H9 (cell line): ENCODE measurements around the gene CCDC74B. TPM values are rescaled to one million over a fixed set of nuclear protein-coding genes. Genes with fewer than 3 reads are reported as not detected.
"Not testable (repeated sequence)": the region's sequence is repeated elsewhere in the genome, so short reads cannot be mapped to it uniquely, and the experiment has no call there.

Experiments used
- DNase-seq: peaks from one replicate; pipeline ENCODE4 v3.0.0-alpha.2; 2017
- H2AFZ ChIP-seq: one replicate; pipeline ENCODE4 v1.6.1; 2013; ENCODE audit warnings: mild to moderate bottlenecking, low read length, control low read depth, moderate library complexity
- H2AK5ac ChIP-seq: 2 replicates; pipeline ENCODE4 v1.6.1; 2013; ENCODE audit warnings: low read length, control low read depth, mixed read lengths; ENCODE audit not compliant: insufficient read length
- H2BK120ac ChIP-seq: one replicate; pipeline ENCODE4 v1.6.1; 2013; ENCODE audit warnings: low read depth, mild to moderate bottlenecking, low read length, control low read depth, inconsistent platforms; ENCODE audit not compliant: poor library complexity, severe bottlenecking
- H2BK12ac ChIP-seq: 2 replicates; pipeline ENCODE4 v1.6.1; 2013; ENCODE audit warnings: low read length, control low read depth, mixed read lengths, low read depth; ENCODE audit not compliant: insufficient read length
- H2BK15ac ChIP-seq: 2 replicates; pipeline ENCODE4 v1.6.1; 2013; ENCODE audit warnings: low read depth, low read length, control low read depth
- H2BK20ac ChIP-seq: one replicate; pipeline ENCODE4 v1.6.1; 2013; ENCODE audit warnings: low read depth, mild to moderate bottlenecking, low read length, control low read depth, inconsistent platforms; ENCODE audit not compliant: poor library complexity, severe bottlenecking
- H2BK5ac ChIP-seq: 2 replicates; pipeline ENCODE4 v1.6.1; 2013; ENCODE audit warnings: low read length, control low read depth, mixed read lengths; ENCODE audit not compliant: insufficient read length
- H3K14ac ChIP-seq: 2 replicates; pipeline ENCODE4 v1.6.1; 2013; ENCODE audit warnings: low read length, control low read depth; ENCODE audit not compliant: insufficient read depth
- H3K18ac ChIP-seq: 2 replicates; pipeline ENCODE4 v1.6.1; 2013; ENCODE audit warnings: low read depth, mild to moderate bottlenecking, mixed read lengths, low read length, control low read depth; ENCODE audit not compliant: insufficient read length
- H3K23ac ChIP-seq: 2 replicates; pipeline ENCODE4 v1.6.1; 2013; ENCODE audit warnings: low read length, control low read depth, mixed read lengths, low read depth; ENCODE audit not compliant: insufficient read length
- H3K23me2 ChIP-seq: 2 replicates; pipeline ENCODE4 v1.6.1; 2013; ENCODE audit warnings: low read depth, mild to moderate bottlenecking, mixed read lengths, low read length, control low read depth; ENCODE audit not compliant: insufficient read length, poor library complexity, severe bottlenecking
- H3K27ac ChIP-seq: 2 replicates; pipeline ENCODE4 v1.5.1; 2013; ENCODE audit warnings: low read length, control low read depth, mixed read lengths, low read depth; ENCODE audit not compliant: insufficient read length
- H3K27me3 ChIP-seq: 2 replicates; pipeline ENCODE4 v1.6.1; 2013; ENCODE audit warnings: low read length, control low read depth, inconsistent platforms; ENCODE audit not compliant: insufficient read depth
- H3K4ac ChIP-seq: 2 replicates; pipeline ENCODE4 v1.6.1; 2013; ENCODE audit warnings: low read depth, mild to moderate bottlenecking, control low read depth, inconsistent platforms, low read length, moderate library complexity
- H3K4me1 ChIP-seq: 2 replicates; pipeline ENCODE4 v1.6.1; 2013; ENCODE audit warnings: low read length, control low read depth, inconsistent platforms; ENCODE audit not compliant: insufficient read depth
- H3K4me2 ChIP-seq: 2 replicates; pipeline ENCODE4 v1.6.1; 2013; ENCODE audit warnings: low read length, control low read depth, mixed read lengths; ENCODE audit not compliant: insufficient read length, insufficient read depth
- H3K56ac ChIP-seq: 2 replicates; pipeline ENCODE4 v1.6.1; 2013; ENCODE audit warnings: low read depth, mild to moderate bottlenecking, mixed read lengths, low read length, control low read depth; ENCODE audit not compliant: insufficient read length
- H3K79me1 ChIP-seq: 2 replicates; pipeline ENCODE4 v1.6.1; 2013; ENCODE audit warnings: low read depth, mild to moderate bottlenecking, moderate library complexity, low read length, control low read depth, inconsistent platforms; ENCODE audit not compliant: insufficient read depth, poor library complexity, severe bottlenecking
- H3K79me2 ChIP-seq: 2 replicates; pipeline ENCODE4 v1.6.1; 2013; ENCODE audit warnings: low read length, control low read depth, inconsistent platforms; ENCODE audit not compliant: insufficient read depth
- H3K9ac ChIP-seq: 2 replicates; pipeline ENCODE4 v1.6.1; 2013; ENCODE audit warnings: low read length, control low read depth, mixed read lengths; ENCODE audit not compliant: insufficient read length; ENCODE audit errors: extremely low read depth
- H3K9me3 ChIP-seq: one replicate; pipeline ENCODE4 v1.6.1; 2013; ENCODE audit warnings: low read depth, low read length, inconsistent platforms; ENCODE audit not compliant: control insufficient read depth
- H3T11ph ChIP-seq: one replicate; pipeline ENCODE4 v1.6.1; 2013; ENCODE audit warnings: mild to moderate bottlenecking, low read length, control low read depth, inconsistent platforms
- H4K20me1 ChIP-seq: one replicate; pipeline ENCODE4 v1.6.1; 2013; ENCODE audit not compliant: control insufficient read depth, insufficient read length, insufficient read depth
- H4K5ac ChIP-seq: 2 replicates; pipeline ENCODE4 v1.6.1; 2013; ENCODE audit warnings: low read depth, mild to moderate bottlenecking, mixed read lengths, low read length, control low read depth; ENCODE audit not compliant: insufficient read length
- H4K8ac ChIP-seq: replicated peaks from 2 replicates; pipeline ENCODE4 v1.6.1; 2013; ENCODE audit warnings: low read length, control low read depth, mixed read lengths, low read depth; ENCODE audit not compliant: insufficient read length
- H4K91ac ChIP-seq: 2 replicates; pipeline ENCODE4 v1.6.1; 2013; ENCODE audit warnings: low read depth, mild to moderate bottlenecking, moderate library complexity, mixed read lengths, low read length, control low read depth; ENCODE audit not compliant: insufficient read length
- H3K27ac Mint-ChIP-seq, 3 experiments: 2 replicates in 2 of 3; 3 replicates in 1 of 3; pipeline ENCODE4 v1.8.0; 2020 to 2021; ENCODE audit warnings: mixed read lengths in 3 of 3, mild to moderate bottlenecking in 1 of 3, moderate library complexity in 1 of 3
- H3K27me3 Mint-ChIP-seq: 2 replicates; pipeline ENCODE4 v1.8.0; 2021; ENCODE audit warnings: low read depth, mild to moderate bottlenecking, moderate library complexity, mixed read lengths
- H3K36me3 Mint-ChIP-seq, 3 experiments: 2 replicates in 2 of 3; 3 replicates in 1 of 3; pipeline ENCODE4 v1.8.0; 2020 to 2021; ENCODE audit warnings: low read depth in 3 of 3, mixed read lengths in 3 of 3; ENCODE audit not compliant: insufficient read depth in 1 of 3
- H3K4me1 Mint-ChIP-seq, 2 experiments: 2 replicates each; pipeline ENCODE4 v1.8.0; 2020; ENCODE audit warnings: mixed read lengths in 2 of 2
- H3K4me3 Mint-ChIP-seq, 2 experiments: 2 replicates in 1 of 2; 3 replicates in 1 of 2; pipeline ENCODE4 v1.8.0; 2020 to 2021; ENCODE audit warnings: mild to moderate bottlenecking in 2 of 2, mixed read lengths in 2 of 2, moderate library complexity in 1 of 2
- H3K9me3 Mint-ChIP-seq, 2 experiments: 2 replicates in 1 of 2; 3 replicates in 1 of 2; pipeline ENCODE4 v1.8.0; 2020; ENCODE audit warnings: mild to moderate bottlenecking in 2 of 2, mixed read lengths in 2 of 2, moderate library complexity in 1 of 2
- WGBS: extraction: QIAGEN DNeasy Blood & Tissue Kit; methylation state at CpG from one replicate; pipeline ENCODE4 v1.1.7; 2013; ENCODE audit warnings: missing lambda C conversion rate, low lambda C conversion rate, mixed read lengths; ENCODE audit not compliant: insufficient read length; ENCODE audit errors: extremely low coverage; 5-methylcytosine and 5-hydroxymethylcytosine counted together
- total RNA-seq: library from RNA; stranded (reverse); gene quantifications from 2 replicates; pipeline ENCODE4 v1.2.1, GENCODE V29; 2021
- TF ChIP-seq, protein P1 (sequence below): fragments of 200-600 bp; sonication (generic); conservative IDR thresholded peaks from 3 replicates; pipeline ENCODE4 v1.8.0; 2021; ENCODE audit warnings: antibody characterized with exemption, mild to moderate bottlenecking

The CCDC74B gene
- total RNA-seq, 1 experiment from 2014 or later: 6.7 TPM

DNA sequence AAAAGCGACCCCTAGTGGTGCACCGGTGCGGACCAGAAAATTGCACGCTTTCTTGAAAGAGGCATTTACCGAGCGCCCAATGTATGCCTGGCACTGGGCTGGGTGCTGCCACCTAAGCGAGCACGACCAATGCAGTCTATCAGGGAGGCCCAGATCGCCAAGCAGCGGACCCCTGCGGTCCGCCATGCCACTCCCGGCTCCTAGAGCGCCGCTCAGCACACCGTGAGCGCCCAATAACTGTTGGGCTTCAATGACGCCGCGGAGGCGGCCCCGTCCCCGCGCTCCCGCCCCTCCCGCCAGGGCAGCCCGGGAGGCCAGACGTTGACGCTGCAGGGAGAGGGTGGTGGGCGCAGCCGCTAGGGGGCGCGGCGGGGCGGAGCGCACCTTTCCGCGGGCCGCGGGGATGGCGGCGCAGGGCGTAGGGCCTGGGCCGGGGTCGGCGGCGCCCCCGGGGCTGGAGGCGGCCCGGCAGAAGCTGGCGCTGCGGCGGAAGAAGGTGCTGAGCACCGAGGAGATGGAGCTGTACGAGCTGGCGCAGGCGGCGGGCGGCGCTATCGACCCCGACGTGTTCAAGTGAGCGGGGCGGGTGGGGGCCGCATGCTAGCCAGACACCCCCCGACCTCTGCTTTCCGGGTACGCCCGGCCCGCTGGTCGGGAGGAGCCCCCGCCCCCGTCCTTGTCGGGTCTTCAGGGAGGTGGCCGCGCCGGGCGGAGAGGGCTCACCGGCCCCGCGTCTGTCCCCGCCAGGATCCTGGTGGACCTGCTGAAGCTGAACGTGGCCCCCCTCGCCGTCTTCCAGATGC, 37.2 kb upstream of the CCDC74B start, which contains the start of gene MZT2B:
TSS of gene MZT2B (plus strand) at position 383 of the 803 bp plus-strand sequence. CDS start at position 404, 21 bp downstream.
- Histone ChIP-seq H3K79me2 (peaks cover 28% of the 10 kb centered on the region; the same call in 1 of the 2 replicates), H3K9ac (peak within 1 kb of the TSS; percentile 97), H3K18ac (peak within 1 kb of the TSS; percentile 86), H3K4me2 (peak within 1 kb of the TSS; percentile 70), H4K91ac (peak within 1 kb of the TSS; percentile 49), H3K4ac (0 out of 2 replicates have a peak within 1 kb of the TSS, but pooled peaks have one; percentile 42), H3K14ac (peak within 1 kb of the TSS; percentile 90)
- H2BK15ac ChIP-seq, H2AFZ ChIP-seq, H2BK12ac ChIP-seq, H3K27ac ChIP-seq, H4K5ac ChIP-seq, H3K9me3 ChIP-seq, H3K27me3 ChIP-seq, H3K79me1 ChIP-seq, H3K23me2 ChIP-seq, H3K9me3 Mint-ChIP-seq, H2AK5ac ChIP-seq, H3K4me1 ChIP-seq, H2BK20ac ChIP-seq, H3T11ph ChIP-seq, H4K8ac ChIP-seq, H4K20me1 ChIP-seq, H3K27me3 Mint-ChIP-seq, H3K23ac ChIP-seq, H3K56ac ChIP-seq, H2BK120ac ChIP-seq, H2BK5ac ChIP-seq: not testable (repeated sequence)
- Mint-ChIP-seq H3K4me3 (peak within 1 kb of the TSS; percentile 97 to 99), H3K4me1 (peaks cover 4 to 13% of the 10 kb centered on the region in 2 experiments; a peak in 3 of 4 replicates), H3K36me3 (peaks cover 6 to 24% (median 9%) of the 10 kb centered on the region in 3 experiments; a peak in 6 of 7 replicates), H3K27ac (peak within 1 kb of the TSS; percentile 96 to 98 (median 98))
- DNase-seq: peak; percentile 86
- WGBS: no CpG with 5 or more reads among the region's 86 CpGs
- TF ChIP-seq, protein P1, sequence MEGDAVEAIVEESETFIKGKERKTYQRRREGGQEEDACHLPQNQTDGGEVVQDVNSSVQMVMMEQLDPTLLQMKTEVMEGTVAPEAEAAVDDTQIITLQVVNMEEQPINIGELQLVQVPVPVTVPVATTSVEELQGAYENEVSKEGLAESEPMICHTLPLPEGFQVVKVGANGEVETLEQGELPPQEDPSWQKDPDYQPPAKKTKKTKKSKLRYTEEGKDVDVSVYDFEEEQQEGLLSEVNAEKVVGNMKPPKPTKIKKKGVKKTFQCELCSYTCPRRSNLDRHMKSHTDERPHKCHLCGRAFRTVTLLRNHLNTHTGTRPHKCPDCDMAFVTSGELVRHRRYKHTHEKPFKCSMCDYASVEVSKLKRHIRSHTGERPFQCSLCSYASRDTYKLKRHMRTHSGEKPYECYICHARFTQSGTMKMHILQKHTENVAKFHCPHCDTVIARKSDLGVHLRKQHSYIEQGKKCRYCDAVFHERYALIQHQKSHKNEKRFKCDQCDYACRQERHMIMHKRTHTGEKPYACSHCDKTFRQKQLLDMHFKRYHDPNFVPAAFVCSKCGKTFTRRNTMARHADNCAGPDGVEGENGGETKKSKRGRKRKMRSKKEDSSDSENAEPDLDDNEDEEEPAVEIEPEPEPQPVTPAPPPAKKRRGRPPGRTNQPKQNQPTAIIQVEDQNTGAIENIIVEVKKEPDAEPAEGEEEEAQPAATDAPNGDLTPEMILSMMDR: peak; percentile 69
